GM18870 (cell line): ENCODE measurements around the gene TAAR6.
"Not testable (repeated sequence)": the region's sequence is repeated elsewhere in the genome, so short reads cannot be mapped to it uniquely, and the experiment has no call there.

ENCODE experiments used
- ATAC-seq: cut with Tn5 transposase; IDR thresholded peaks from one replicate; pipeline ENCODE4 v1.9.1; 2021; ENCODE audit warnings: moderate library complexity; ENCODE audit not compliant: unreplicated experiment

Gene TAAR6

DNA sequence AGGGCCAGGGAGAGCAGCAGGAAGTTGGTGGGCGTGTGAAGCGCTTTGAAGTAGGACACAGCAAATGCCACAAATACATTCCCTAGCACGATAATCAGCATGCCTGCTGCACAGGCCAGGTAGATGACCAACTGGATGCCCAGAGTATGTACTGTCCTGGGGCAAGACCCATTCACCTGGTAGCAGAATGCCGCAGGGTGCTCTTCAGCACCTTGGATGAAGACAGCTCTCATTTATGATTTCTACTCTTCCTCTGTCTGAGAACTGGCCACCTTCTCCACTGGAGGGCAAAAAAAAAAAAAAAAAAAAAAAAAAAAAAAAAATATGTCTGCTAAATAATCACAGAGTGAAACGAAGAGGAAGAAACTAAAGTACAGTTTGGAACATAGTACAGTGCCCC is 19.3 kb downstream of the TAAR6 start, which contains the start of gene TAAR5:
TSS of gene TAAR5 (minus strand) at position 288 of the 400 bp plus-strand sequence. CDS start at position 233, 55 bp downstream.
- ATAC-seq: no peak

DNA sequence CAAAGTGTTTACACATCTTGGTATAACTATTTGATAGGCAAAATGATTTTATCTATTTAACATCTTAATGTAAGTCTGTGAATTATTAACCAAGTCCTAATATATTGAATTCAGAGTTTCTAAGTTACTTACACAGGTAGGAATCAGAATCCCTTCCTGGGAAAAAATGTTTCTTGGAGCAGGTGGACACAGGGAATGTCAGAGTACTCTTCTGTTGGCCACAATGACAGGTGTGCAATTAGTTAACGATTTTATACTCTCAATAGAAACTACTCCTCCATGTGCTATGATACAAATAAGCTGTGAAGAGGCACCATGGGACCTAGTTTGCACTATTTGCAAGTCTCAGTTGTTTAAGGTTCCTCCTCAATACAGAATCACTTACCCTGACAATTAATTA is 20.2 kb downstream of the TAAR6 start:
- no peak for ATAC-seq

DNA sequence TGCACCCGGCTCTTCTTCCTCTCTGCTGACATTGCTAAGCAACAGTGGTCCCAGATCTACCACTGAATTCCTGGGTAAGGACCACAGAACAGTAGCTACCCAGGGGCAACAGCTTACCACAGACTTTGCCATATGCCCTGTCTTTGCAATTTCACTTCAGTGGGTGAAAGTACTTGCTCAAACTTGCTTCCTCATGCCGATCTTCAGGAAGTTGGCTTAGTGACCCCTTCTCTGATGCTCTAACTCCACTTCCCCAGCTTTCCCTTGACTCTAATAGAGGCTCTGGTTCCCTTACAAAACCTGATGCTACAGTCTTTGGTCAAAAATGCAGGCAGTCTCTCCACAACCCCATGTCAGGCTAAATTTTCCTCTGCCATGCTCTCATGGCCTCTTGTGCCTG is 22.7 kb downstream of the TAAR6 start:
- no peak for ATAC-seq

DNA sequence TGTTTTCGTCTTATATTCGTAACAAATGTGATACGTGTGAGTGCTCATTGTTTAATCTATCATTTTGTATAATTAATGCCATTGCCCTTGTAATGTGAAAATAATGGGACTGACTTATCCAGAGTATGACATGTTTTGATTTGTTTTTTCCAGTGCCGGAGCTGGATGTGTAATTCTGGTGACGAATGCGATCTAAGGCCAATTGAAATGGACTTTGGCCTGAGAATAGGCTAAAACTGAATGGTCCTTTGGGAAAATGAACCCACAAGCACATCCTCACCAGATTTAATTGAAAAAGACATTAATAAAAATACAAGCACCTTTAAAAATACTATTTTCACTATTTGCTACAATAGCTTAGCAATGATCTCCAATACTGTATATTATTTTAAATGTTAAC is 26.1 kb downstream of the TAAR6 start:
- no peak for ATAC-seq

DNA sequence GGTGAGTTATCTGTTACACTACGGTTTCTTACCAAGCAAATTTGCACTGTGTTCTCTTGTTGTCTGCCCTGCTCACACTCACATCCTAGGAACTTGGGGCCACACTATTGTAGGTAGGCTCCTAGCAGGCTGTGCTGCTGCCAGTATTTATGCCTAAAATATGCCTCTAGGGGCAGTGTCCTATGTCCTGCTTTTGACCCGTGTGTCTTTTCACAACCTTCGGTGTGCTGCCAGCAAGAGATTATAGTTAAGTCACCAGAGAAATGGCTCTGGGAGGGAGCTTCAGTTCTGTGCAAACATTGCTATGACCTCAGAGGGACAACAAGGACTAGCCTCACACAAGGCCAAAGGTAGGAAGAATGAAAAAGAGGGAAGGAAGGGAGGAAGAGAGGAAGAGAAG is 28.4 kb downstream of the TAAR6 start:
- ATAC-seq: peak; percentile 76

DNA sequence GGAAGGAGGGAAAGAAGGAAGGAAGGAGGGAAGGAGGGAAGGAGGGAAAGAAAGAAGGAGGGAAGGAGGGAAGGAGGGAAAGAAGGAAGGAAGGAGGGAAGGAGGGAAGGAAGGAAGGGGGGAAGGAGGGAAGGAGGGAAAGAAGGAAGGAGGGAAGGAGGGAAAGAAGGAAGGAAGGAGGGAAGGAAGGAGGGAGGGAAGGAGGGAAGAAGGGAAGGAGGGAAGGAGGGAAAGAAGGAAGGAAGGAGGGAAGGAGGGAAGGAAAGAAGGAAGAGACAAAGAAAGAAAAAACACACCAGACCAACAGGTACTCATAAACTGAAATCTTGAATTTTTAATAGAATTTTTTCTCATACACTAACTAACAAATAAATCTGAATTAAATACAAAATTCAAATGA is 30.8 kb downstream of the TAAR6 start:
- not testable (repeated sequence) for ATAC-seq

DNA sequence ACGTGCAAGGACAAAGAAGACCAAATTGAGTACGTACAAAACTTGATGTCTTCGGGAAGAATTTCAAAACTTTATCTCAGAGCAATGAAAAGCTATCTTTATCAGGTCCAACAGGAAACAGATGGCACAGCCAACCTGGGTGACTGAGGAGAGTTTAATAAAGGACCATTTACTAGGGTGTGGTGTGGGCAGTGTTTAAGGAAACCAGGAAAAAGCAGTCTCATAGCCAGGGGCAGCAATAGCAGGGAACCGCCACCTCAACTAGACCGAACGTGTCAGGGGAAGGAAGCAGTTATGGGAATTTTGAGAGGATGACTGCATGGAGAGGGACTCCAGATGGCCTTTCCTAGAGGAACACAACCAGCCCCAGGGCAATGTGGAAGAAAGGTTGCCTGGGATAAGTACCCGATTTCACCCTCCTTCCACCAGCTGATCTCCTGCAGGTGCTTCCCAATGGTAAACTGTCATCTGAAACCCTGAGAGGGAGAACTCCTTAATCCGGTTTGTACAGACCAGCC is 34.6 kb downstream of the TAAR6 start:
- ATAC-seq: no peak

DNA sequence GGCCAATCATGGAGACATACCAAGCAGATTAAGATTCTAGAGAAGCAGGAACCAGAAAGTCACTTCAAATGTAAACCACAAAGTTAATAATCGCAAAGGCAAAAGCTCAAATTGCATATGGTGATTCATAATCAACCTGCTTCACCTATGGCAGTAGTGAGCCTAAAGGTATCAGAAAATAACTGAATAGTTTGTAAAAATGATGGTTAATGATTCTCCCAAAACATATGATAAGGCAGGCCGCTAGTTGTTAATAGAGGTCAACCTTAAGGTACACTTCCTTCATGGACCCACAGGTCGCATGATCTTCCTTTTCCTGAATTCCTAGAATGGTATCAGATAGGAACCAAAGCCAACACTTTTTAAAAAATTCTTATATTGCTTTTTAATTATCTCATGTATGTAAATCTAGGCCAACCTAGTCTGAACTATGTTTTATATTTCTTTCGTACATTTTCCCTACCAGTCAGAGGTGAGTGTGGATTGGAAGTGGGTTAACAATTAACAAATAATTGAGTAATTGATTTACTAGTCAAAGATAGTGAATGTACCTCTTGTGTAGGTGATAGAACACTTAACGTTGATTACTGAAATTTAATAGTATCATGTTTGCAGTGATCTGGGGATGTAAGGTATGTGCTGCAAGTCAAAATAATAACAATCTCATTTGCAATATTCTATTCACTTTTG is 37.6 kb downstream of the TAAR6 start:
- ATAC-seq: peak; percentile 90

DNA sequence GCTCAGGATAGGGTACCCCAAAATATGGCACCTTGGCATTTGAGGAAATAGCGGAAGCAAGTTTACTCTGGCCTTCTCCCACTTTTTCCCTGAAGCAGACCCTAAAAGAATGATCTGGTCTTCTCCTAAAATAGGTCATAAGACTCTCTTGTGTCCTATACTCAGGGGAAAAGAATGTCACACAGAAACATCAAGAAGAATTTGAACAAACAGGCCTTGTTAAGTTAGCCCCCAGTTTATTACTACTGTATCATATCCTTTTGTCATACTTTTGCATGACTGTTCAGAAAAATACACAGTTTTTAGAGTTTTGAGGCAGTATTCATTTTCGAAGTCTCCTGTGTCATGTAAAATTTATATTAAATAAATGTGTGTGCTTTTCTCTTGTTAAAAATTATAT is 41.5 kb downstream of the TAAR6 start:
- ATAC-seq: no peak

DNA sequence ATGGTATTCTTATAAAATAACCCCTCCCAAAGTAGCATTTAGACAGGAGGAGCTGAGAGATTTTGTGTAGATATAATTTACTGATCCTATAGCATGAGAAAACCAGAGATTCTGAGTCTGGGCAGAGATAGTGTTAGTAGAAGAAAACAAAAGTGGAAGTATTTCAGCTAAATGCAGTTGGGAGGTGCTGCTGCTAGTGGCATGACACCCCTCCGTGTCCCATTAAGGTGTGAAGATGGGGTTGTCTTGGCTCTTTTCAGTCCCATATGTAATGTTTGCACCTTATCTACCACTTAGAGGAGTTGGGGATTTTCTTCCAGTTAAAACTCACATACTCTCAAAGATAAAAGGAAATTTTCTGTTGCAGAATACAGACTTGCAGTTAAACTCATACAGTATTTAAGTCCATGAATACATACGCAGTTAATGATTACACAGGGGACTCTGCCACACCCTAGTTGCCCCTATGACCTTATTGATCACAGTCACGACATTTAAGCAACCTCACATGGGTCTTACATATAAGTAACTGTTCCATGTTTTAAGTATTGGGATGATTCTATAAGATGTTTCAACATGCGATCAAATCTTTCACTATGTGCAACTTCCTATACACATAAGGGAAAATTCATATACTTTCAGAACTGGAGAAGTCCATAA is 42.5 kb downstream of the TAAR6 start:
- no peak for ATAC-seq

DNA sequence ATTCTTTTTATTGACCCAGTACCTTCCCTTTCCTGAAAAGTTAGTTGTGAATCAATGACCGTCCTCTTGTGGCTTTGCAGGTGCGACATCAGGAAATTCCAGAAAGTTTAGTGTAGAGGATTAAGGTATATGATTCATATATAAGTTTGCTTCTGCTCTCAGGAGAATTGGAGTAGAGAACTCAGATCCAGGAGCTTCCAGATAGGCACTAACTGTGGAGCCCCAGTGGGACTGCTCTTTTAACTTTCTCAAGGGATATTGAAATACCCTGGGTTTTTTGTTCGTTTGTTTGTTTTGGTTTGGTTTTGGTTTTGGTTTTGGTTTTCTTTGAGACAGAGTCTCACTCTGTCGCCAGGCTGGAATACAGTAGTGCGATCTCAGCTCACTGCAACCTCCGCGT is 44.4 kb downstream of the TAAR6 start:
- ATAC-seq: peak; percentile 62

DNA sequence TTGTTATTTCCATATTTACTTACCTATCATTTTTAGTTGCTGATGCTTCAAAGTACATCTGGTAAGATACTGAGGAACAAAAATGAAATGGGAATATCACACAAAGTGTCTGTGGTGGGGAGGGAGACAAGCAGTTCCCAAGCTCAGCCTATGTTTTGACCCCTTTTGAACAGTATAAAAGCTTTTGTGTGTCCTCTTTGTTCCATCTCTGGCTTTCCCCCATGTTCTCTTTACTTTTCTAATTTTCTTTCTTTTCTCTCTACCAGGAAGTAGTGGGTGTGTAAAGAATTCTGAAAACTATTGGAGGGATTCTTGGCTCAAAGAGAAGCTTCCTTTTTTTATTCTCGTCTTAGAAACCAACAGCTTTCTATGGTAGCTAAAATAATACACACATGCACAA is 46.6 kb downstream of the TAAR6 start:
- no peak for ATAC-seq
